Esophagus muscularis mucosa (tissue), 4 donors: ENCODE data around the gene C9orf43. TPM values are rescaled to one million over a fixed set of nuclear protein-coding genes. Genes with fewer than 3 reads are reported as not detected.
"Not testable (repeated sequence)": the region's sequence is repeated elsewhere in the genome, so short reads cannot be mapped to it uniquely, and the experiment has no call there.

Experiments
- DNase-seq: peaks from one replicate; pipeline ENCODE4 v3.0.0-alpha.2; 2017; ENCODE audit errors: extremely low spot score
- H3K27ac ChIP-seq, 4 donors: fragments of 200-600 bp; sonication (generic); replicated peaks in 1 of 4; 1 replicate in 3 of 4; 2 replicates in 1 of 4; pipeline ENCODE4 v1.5.1; 2016 to 2019; ENCODE audit warnings: mild to moderate bottlenecking in 1 of 4
- H3K27me3 ChIP-seq, 4 donors: fragments of 200-600 bp; sonication (generic); one replicate each; pipeline versions ENCODE4 v1.5.1 to v1.6.0; 2016 to 2019
- H3K36me3 ChIP-seq, 4 donors: fragments of 200-600 bp; sonication (generic); one replicate each; pipeline ENCODE4 v1.5.1; 2016 to 2019
- H3K4me1 ChIP-seq, 4 donors: fragments of 200-600 bp; sonication (generic); one replicate each; pipeline ENCODE4 v1.5.1; 2016 to 2019
- H3K4me3 ChIP-seq, 4 donors: fragments of 200-600 bp; sonication (generic); 1 replicate in 2 of 4; 2 replicates in 2 of 4; pipeline ENCODE4 v1.5.1; 2016 to 2019; ENCODE audit warnings: mild to moderate bottlenecking in 4 of 4, moderate library complexity in 1 of 4
- H3K9me3 ChIP-seq, 4 donors: fragments of 200-600 bp; sonication (generic); 1 replicate in 3 of 4; 2 replicates in 1 of 4; pipeline ENCODE4 v1.5.1; 2016 to 2019
- CTCF ChIP-seq, 3 experiments: fragments of 200-600 bp in 2 of 3; fragments of 450-650 bp in 1 of 3; sonication (generic) in 2 of 3; IDR thresholded peaks; one replicate each; pipeline ENCODE4 v1.5.1; 2017 to 2019; ENCODE audit warnings: antibody characterized with exemption in 3 of 3, mild to moderate bottlenecking in 2 of 3, moderate library complexity in 1 of 3
- EP300 ChIP-seq: sonication (generic); formaldehyde crosslinking; IDR thresholded peaks from one replicate; pipeline ENCODE4 v1.6.1; 2017; ENCODE audit warnings: antibody characterized with exemption
- POLR2A ChIP-seq: fragments of 450-650 bp; IDR thresholded peaks from one replicate; pipeline ENCODE4 v1.6.1; 2017; ENCODE audit warnings: antibody characterized with exemption, moderate library complexity, mild to moderate bottlenecking, low read depth
- POLR2AphosphoS5 ChIP-seq, 2 donors: sonication (generic); formaldehyde crosslinking; IDR thresholded peaks; one replicate each; pipeline ENCODE4 v1.6.1; 2017; ENCODE audit warnings: antibody characterized with exemption in 2 of 2
- WGBS: methylation state at CpG from one replicate; pipeline ENCODE4 v1.1.5; 2018; 5-methylcytosine and 5-hydroxymethylcytosine counted together
- intact Hi-C: fragments of 100-400 bp; cut with DNase I; formaldehyde crosslinking; loops from one replicate; pipeline ENCODE4 v1.15.1; 2023
- total RNA-seq, 4 donors: library from RNA; depleted of rRNA; stranded (reverse); fragments of >200 nt; gene quantifications; one replicate each; pipeline versions ENCODE4 v1.1.0 to v1.2.1, GENCODE V29; 2016

C9orf43 gene
- total RNA-seq, 4 donors from 2014 or later = 0.17 to 1.8 TPM; not detected in 2

- Histone ChIP-seq H3K36me3 (peaks cover 0 to 18% (median 6%) of the 10 kb centered on the region in 4 donors), H3K4me3 (no peak overlapping the region), H3K4me1 (peaks cover 26 to 27% (median 27%) of the 10 kb centered on the region in 4 donors), H3K27me3 (no peaks in the 10 kb centered on the region), H3K9me3 (no peaks in the 10 kb centered on the region), H3K27ac (no peak overlapping the region)
- intact Hi-C loops = no loop called here
- DNase-seq = no peak
- TF ChIP-seq POLR2A = no peak
- no peak for TF ChIP-seq POLR2AphosphoS5 (IDR thresholded peaks at IDR 0.05)
- 92% methylated on average over 5 of the region's 5 CpGs for WGBS
These were observed 11.8 kb upstream of the C9orf43 start for GRCh38 chr9:113398796-113399195.

DNA sequence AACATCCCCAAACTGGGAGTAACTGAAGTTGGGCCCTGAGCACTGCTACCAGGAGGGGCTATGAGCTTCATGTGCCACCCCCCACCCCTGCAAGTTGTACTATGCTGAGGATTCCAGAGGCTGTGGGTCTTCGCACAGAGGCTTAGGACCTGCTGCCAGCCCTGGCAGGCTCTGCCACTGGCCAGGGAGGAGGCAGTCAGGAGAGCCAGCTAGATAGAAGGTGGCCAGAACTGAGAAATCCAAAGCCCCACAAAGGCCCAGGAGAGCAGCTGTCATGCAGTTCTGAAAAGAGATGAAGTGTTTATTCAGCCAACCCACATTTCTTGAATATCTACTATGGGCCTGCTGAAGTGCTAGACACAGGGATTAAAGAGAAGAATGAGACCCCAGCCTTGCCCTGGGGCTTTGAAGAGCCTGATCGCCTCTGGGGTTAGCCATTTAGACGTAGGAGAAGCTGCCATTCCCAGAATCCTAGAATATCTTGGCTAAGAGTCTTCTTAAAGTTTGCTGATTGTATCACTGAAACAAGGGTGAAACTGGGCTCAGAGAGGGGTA lies 10.8 kb upstream of the C9orf43 start:
- TF ChIP-seq POLR2A (no peak), EP300 (no peak), POLR2AphosphoS5 (IDR thresholded peaks at IDR 0.05) (no peak), CTCF (IDR thresholded peaks at IDR 0.05) (no peak)
- no peak for DNase-seq
- Histone ChIP-seq H3K36me3 (peaks cover 0 to 14% (median 6%) of the 10 kb centered on the region in 4 donors), H3K27me3 (no peaks in the 10 kb centered on the region), H3K4me1 (peaks cover 26 to 27% (median 27%) of the 10 kb centered on the region in 4 donors), H3K27ac (no peak overlapping the region), H3K4me3 (peak overlapping the region in 1 of 4 donors; percentile 6), H3K9me3 (no peaks in the 10 kb centered on the region)
- WGBS = 83% methylated on average over 3 of the region's 3 CpGs
- intact Hi-C loops = loop anchor here (5.0 to 10.0 kb wide), 4 partner anchors 55 to 258 kb away; partner anchors contain the start of genes BSPRY, RNF183 and WDR31

GRCh38 chr9:113401027-113401792 lies 9.3 kb upstream of the C9orf43 start, which contains the start of gene ALAD:
TSS of gene ALAD (minus strand) at chr9:113401284. CDS start at chr9:113393559, 7,725 bp downstream.
- DNase-seq = peak; percentile 99
- no peaks in the 10 kb centered on the region for H3K27me3 ChIP-seq
- no peaks in the 10 kb centered on the region for H3K9me3 ChIP-seq
- WGBS = 5% methylated on average over 20 of the region's 50 CpGs
- TF ChIP-seq EP300 (no peak), POLR2AphosphoS5 (IDR thresholded peaks at IDR 0.05) (peak; percentile 79 to 84), CTCF (IDR thresholded peaks at IDR 0.05) (peak; percentile 87 to 97 (median 94))
- peaks cover 26 to 27% (median 27%) of the 10 kb centered on the region in 4 donors for H3K4me1 ChIP-seq
- H3K27ac ChIP-seq = peak within 1 kb of the TSS; percentile 70 to 82 (median 76)
- peaks cover 0 to 8% (median 1%) of the 10 kb centered on the region in 4 donors for H3K36me3 ChIP-seq
- intact Hi-C loops = loop anchor here (5.0 to 10.0 kb wide), 4 partner anchors 54 to 256 kb away; partner anchors contain the start of genes BSPRY, RNF183 and WDR31
- peak within 1 kb of the TSS; percentile 79 to 95 (median 83) for H3K4me3 ChIP-seq

DNA sequence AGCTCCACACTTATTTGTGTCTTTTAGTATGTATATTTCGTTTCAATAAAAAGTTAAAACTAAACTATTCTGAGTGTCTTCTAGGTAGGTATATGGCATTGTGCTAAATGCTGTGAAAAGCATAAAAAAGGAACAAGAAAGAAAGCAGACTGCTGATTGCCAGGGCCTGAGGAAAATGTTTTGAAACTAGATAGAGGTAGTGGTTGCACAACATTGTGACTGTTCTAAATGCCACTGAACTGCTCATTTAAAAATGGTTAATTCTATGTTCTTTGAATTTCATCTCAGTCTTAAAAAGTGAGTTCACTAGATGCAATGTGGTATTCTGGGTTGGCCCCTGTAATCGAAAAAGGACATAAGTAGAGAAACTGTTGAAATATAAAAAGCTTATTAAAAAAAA lies 6.9 kb upstream of the C9orf43 start:
- no peak overlapping the region for H3K4me3 ChIP-seq
- H3K36me3 ChIP-seq = peaks cover 4 to 19% (median 15%) of the 10 kb centered on the region in 4 donors
- TF ChIP-seq POLR2A = no peak
- TF ChIP-seq POLR2AphosphoS5 (IDR thresholded peaks at IDR 0.05) = no peak
- TF ChIP-seq CTCF (IDR thresholded peaks at IDR 0.05) = no peak
- TF ChIP-seq EP300 = no peak
- intact Hi-C loops = loop anchor here (5.0 to 10.0 kb wide), 4 partner anchors 51 to 254 kb away; partner anchors contain the start of genes BSPRY, RNF183 and WDR31
- peaks cover 26 to 43% (median 32%) of the 10 kb centered on the region in 4 donors for H3K4me1 ChIP-seq
- DNase-seq = no peak
- H3K27me3 ChIP-seq = no peaks in the 10 kb centered on the region
- H3K9me3 ChIP-seq = no peaks in the 10 kb centered on the region
- WGBS = 72% methylated on average over 2 of the region's 2 CpGs
- H3K27ac ChIP-seq = no peak overlapping the region

GRCh38 chr9:113406353-113406752 lies 4.2 kb upstream of the C9orf43 start:
- H3K27me3 ChIP-seq, DNase-seq, H3K9me3 ChIP-seq, H3K4me3 ChIP-seq: not testable (repeated sequence)
- 84% methylated on average over 9 of the region's 9 CpGs for WGBS
- intact Hi-C loops = loop anchor here (5.0 to 10.0 kb wide), 4 partner anchors 48 to 134 kb away; partner anchors contain the start of genes BSPRY, RNF183 and WDR31
- Histone ChIP-seq H3K4me1 (peaks cover 20 to 34% (median 28%) of the 10 kb centered on the region in 4 donors), H3K36me3 (peaks cover 6 to 23% (median 19%) of the 10 kb centered on the region in 4 donors), H3K27ac (peak overlapping the region in 2 of 4 donors; percentile 15 to 28)
